Right ventricle myocardium inferior (tissue), 1 donor: ENCODE data around the gene NAT8L. TPM values are rescaled to one million over a fixed set of nuclear protein-coding genes. Genes with fewer than 3 reads are reported as not detected.

Experiments
- ATAC-seq: fragments of 200-7000 bp; cut with Tn5 transposase; one replicate; pipeline ENCODE4 v1.9.1; 2020; ENCODE audit warnings: mild to moderate bottlenecking, moderate library complexity
- DNase-seq: peaks from one replicate; pipeline ENCODE4 v3.0.0; 2021; ENCODE audit errors: missing footprints
- intact Hi-C: fragments of 100-400 bp; cut with DNase I; formaldehyde crosslinking; loops from one replicate; pipeline ENCODE4 v1.11.0; 2022
- total RNA-seq: library from RNA; stranded (reverse); fragmentation: NEBNext Ultra II Directional; extraction: Animal tissue kit (Norgen Biotek cat#: 25700); gene quantifications from one replicate; pipeline ENCODE4 v1.2.1, GENCODE V29; 2021
- donor health status: DM: no; HTN: yes; CAD: no; lungs with severe emphysema.

NAT8L gene
- total RNA-seq, 1 donor from 2014 or later = 1.1 TPM

DNA sequence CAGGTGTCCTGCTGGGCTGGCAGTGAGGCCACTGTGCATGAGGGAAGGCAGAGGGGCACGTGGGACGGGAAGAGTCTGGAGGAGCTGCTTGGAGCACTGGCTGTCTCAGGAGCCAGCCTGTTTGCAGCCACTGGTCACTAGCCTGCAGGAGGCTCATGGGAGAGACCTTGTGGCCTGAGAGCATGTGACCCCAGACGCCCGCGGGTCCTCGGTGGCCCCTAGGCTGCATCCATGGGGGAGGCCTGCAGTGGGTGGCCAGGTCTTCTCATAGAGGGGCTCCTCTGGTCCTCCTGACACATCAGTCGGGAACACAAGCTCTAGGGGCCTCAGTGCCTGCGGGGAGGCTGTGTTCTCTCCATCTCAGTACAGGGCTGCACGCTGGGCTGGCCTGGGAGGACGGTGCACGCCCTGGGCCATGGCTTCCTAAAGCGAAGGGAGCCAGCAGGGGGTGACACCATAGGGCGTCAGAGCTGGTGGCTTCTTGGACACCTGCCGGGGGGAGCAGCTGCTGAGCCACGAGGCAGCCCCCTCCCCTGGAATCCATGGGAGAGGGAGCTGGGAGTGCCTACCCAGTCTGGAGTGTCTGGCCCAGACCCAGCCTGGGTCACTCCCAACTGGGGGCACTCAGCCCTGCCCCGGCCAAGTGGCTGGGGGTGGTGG, 12.3 kb downstream of the NAT8L start:
- ATAC-seq (no peak), DNase-seq (peak; percentile 71)
- intact Hi-C loops = no loop called here

DNA sequence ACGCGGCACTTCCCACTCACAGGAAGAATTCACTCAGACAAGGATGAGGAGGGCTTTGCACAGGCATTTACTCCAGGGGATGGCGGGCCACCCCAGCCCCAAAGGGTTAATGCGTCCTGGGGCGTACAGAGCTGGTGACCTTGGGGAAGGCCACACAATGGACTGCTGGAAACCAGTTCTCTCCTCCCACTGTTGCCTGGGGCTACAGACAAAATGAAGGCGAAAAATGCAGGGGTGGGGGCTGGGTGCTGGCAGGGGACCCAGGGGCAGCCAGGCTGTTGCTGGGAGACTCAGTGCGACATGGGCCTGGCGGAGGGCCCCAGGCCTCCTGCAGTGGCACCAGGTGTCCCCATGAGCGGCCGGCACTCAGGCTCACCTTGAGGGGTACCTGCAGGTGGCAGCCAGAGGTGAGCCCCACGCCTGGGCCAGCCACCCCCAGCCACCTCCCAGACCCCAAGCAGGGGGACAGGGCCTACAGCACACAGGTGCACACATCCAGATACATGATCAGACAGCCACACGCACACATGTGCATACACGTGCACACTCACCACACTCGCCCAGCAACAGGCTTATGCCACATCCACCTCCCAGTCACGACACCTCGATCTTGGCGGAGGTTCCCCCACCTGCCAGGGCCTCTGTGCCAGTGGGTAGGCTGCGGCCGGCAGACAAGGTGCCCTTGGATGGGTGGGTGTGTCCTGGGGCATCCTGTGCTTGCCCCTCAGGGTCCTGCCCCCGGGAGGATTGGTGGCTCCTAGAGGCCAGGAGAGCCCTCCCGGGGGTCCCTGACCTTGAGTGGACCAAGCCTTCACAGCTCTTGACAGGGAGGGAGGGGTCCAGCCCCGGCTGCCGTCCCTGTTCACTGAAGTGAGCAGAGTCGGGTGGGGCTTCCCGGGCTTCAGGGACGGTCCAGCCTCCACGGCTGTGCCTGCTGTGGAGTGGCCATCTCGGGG, 13.1 kb downstream of the NAT8L start:
- DNase-seq (peak; percentile 68), ATAC-seq (no peak)
- intact Hi-C loops = no loop called here

DNA sequence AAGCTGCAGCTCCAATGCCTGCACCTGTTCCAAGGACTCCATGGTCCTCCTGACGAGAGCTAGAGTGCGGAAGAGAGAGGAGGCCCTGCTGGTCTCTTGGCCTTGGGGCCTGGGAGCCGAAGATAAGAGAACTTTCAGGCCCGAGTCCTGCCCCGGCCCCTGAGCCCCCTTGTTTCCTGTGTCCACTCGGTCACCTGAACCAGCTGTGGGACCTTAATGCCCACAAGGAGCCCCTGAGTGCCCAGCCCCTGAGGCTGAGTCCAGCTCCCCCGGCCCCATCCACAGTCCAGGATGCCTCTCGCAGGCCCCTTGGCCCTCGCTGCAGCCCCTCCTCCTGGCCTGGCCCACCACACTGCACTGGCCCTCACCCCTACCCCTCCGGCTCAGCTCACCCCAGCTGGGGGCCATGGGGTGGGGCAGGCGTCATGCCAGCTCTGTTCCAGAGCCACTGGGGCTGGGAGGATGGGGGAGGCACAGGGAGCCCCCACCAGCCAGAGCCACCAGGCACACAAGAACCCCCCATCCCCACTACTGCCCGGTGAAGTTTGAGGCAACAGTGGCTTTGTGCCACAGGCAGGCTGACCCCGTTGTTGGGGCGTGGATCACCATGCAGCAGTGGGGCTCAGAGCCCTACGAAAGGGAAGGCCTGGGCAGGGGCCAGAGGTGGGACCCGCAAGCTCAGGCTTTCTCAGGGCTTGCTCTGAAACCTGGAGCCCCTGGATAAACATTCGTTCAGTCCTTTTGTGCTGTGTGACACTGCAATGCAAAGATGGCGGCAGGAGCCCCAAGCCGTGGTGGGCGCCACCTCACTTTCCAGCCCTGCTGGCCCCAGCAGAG, 14.1 kb downstream of the NAT8L start:
- intact Hi-C loops = no loop called here
- DNase-seq (peak; percentile 64), ATAC-seq (no peak)

DNA sequence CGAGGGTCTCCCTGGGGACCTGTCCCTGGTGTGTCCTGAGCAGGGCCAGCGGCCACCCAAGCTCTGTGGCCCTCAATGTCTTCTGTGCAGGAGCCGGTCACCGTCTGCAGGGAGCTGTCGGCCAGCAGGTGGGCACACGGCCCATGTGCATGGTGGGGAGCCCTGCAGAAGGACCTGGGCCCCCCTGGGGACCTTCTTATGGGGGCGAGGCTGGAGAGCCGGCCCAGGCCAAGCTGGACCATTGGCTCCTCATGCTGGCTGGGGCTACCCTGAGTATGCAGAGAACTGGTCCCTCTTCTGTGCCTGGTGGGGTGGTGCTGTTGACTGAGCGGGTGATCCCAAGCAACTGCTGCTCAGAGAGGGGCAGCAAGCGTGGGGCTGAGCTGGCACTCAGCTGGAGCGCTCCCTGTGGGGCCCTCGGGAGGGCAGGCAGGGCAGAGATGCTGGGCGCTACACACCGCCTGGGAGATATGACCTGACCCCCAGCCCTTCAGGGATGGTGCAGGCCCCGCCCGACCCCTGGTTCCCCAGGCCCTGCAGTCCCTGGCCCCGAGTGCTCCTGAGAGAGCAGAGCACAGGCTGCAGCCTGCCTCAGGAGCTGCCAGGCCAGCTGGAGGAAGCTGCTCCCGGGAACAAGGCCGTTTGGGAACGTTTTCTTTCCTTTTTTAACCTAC, 14.8 kb downstream of the NAT8L start:
- intact Hi-C loops = no loop called here
- DNase-seq (peak; percentile 41), ATAC-seq (no peak)

DNA sequence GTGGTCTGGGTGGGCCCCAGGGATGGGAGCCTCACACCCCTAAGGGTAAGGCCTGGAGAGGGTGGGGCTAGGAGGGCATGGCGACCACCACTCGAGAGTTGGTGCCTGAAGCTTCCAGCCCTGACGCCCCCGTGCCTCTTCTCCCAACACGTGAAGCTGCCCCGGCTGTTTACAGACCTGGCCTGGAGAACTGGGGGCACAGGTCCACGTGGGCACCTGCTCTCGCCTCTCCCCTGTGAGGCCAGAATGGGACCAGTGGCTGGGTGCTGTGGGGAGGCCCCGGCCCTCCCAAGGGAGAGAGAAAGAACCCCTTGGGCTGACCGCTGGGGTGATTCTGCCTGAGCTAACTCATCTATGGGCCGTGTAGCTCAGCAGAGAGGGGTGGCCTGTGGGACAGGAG, 15.5 kb downstream of the NAT8L start:
- intact Hi-C loops = no loop called here
- ATAC-seq (no peak), DNase-seq (no peak)

DNA sequence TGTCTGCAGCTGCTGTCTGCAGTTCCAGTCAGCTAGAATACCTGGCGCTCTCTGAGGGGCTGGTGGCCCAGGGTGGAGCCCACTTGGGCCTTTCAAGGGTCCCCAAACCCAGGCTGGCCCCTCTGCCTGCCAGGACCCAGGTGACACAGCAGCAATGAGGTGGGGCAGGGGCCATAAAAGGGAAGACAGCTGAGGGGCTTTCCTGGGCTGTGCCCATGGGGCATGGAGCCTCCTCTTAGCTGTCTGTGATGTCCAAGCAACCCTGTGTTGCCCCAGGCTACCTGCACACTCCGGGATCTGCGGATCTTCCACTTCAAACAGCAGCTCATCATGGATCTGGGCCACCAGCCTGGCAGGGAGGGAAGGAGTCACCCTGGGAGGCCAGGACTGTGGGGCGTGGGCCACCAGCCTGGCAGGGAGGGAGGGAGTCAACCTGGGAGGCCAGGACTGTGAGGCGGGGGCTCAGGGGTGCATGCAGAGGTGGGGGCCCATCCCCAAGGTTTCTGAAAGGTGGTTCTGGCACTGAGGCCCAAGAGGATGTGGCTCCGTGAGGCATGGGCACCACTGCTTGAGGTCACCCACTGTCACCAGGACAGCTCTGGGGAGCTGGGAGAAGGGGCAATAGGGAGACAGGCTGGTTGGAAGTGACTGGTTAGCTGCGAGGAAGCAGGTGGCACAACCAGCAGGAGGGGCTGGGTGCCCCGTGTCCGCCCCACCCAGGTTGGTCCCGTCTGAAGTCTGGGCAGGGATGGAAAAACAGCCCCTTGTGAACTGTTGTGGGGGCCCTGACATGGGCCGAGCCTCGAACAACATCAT, 16.3 kb downstream of the NAT8L start:
- DNase-seq (no peak), ATAC-seq (no peak)
- intact Hi-C loops = no loop called here

DNA sequence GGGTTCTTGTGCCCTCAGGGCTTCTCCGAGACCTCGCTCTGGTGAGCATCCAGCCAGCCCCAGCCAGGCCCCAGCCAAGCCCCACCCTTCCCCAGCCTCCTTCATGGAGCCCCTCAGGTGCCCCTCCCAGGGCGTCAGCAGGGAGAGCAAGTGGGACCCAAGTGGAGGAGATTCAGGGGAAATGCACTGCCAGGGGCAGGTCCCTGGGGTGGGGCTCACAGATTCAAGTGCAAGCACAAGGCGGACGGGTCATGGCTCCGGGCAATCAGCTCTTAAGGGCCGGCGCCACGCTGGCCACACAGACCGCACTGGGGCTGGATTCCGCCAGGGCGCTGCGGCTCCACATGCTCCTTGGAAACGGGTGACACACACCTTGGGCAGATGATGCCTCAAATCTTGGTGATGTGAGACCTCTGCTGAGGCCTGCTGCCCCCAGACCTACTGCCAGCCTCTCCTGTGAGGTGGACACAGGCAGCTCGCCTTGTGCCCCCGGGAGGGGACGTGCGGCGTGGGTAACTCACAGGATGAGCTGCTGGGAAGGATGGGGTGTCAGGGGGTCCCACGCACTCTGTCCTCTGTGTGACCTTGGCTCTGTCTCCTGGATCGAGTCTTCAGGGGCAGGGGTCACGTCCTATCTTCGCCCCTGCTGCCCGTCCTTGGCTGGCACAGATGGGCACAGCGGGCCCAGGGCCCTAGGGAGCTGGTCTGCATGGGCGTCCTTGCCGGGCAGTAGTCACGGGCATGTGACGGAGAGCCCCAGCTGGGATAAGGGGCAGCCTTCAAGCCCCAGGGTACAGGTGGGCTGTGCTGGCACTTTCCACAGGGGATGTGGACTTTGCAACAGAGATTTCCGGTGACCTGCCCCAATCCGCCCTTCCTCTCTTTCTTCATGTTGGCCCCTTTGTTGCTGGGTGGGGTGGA, 17.1 kb downstream of the NAT8L start:
- no peak for DNase-seq
- ATAC-seq = no peak
- intact Hi-C loops = no loop called here

DNA sequence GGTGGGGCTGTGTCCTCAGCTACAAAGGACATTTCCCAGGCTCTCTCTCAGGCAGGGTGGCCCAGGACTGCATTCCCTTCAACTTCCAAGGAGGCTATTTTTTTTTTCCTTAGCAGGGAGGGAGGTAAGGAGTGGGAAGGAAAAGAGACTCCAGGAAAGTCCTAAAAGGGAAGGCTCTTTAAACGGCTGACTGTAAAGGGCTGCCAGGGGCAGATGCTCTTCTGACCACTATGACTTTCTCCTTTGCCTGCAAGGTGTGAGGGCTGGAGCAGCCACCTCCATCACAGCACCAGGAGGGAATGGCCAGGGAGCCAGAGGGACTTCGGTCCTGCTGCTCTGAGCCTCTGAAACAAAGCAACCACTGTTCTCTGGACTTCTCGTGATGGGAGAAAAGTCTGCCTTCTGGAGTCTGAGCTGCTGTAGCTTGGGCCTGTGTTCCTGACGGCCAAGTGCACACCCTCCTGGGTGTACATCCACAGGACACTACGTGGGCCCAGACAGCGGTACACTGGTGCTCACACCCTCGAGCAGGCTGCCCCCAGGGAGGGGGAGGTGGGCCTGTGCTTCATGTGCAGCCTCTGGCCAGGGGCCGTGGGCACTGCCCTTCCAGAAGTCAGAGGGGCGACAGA, 17.9 kb downstream of the NAT8L start:
- DNase-seq (no peak), ATAC-seq (no peak)
- intact Hi-C loops = no loop called here

DNA sequence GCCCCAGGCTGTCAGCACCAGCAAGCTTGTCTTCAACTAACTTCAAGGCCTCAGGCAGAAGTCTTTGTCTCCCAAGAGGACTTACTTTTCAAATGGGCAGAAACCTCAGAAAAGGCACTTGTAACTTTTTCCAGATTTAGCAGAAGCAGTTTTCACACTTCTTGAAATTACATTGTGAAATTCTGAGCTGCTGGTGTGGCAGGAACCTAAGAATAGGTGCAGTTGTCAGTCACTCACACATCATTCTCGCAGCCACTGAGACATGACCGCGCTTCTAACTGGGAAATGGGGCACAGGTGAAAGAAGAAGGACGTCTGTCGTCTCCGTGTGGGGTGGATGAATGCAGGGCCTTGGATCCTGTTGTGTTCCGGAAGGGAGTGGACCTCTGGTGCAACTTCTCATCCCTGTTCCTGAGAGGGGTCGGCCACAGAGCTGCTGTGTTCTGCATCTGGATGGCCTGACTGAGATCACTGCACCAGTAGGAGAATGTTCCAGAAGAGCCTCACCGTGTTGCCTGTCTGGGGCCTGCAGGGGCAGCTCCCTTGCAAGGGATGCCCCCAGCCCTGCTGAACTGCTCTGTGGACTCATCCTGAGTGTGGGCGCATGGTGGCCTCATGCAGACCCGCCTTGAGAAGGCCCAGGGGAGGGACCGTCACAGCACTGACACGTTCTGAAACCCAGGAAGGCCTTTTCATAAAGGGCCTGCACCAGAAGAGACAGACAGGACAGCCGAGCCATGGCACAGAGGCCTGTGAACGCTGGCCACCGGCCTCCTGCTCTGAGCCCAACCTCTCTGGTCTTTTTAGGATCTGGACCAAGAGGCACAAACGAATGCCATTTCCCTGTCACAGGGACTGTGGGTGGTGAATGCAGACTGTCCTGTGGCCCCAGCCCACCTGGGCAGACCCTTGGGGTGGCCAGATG, 18.7 kb downstream of the NAT8L start:
- intact Hi-C loops = no loop called here
- ATAC-seq (no peak), DNase-seq (no peak)

DNA sequence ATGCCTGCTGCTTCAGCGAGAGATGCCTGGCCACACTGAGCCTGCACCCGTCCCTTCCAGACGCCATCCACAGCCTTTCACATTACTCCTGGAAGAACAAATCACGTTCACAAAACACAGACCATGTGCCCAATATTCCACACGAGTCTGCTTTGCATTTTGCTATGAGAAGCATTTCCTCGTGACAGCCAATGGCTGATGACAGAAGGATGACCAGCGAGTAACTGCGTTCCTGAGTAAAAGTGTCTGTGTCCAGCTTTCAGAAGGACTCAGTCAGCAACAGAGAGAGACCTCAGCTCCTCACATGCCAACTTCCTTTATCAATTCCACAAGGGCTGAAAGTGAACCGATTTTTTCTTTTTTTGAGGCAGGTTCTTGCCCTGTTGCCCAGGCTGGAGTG, 19.5 kb downstream of the NAT8L start:
- ATAC-seq (no peak), DNase-seq (no peak)
- intact Hi-C loops = no loop called here

DNA sequence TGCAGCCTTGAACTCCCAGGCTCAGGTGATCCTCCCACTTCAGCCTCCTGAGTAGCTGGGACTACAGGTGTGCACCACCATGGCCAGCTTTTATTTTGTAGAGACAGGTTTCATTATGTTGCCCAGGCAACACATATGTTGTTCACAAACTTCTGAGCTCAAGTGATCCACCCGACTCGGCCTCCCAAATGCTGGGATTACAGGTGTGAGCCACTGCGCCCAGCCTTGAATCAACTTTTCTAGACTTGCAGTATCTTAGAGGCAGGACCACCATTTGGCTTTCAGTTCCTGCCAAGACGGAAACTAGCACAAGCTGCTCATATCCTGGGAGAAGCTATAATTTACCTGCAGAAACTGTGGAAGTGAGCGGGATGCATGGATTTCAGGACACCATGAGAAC, 19.9 kb downstream of the NAT8L start:
- ATAC-seq = no peak
- intact Hi-C loops = no loop called here

DNA sequence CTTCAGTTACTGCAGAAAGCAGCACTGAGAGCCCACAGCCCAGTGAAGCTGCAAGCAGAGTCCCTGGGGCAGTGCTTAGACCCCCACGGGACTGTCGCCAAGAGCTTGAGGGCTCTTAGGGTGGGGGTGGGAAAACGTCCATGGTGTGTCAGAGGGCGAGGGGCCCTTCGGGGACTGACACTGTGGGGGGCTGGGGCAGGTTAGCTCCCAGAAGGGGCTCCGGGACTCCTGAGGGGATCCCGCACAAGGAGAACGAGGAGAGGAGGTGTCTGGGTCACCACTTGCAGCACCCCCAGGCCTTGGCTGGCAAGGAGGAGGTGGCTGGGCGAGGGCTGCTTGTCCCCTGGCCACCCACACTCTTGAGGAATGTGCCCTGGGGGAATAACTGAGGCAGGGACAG, 20.8 kb downstream of the NAT8L start:
- ATAC-seq (no peak), DNase-seq (no peak)
- intact Hi-C loops = no loop called here

More for the DNA sequence above, 19.9 kb downstream of the NAT8L start:
- DNase-seq = no peak

DNA sequence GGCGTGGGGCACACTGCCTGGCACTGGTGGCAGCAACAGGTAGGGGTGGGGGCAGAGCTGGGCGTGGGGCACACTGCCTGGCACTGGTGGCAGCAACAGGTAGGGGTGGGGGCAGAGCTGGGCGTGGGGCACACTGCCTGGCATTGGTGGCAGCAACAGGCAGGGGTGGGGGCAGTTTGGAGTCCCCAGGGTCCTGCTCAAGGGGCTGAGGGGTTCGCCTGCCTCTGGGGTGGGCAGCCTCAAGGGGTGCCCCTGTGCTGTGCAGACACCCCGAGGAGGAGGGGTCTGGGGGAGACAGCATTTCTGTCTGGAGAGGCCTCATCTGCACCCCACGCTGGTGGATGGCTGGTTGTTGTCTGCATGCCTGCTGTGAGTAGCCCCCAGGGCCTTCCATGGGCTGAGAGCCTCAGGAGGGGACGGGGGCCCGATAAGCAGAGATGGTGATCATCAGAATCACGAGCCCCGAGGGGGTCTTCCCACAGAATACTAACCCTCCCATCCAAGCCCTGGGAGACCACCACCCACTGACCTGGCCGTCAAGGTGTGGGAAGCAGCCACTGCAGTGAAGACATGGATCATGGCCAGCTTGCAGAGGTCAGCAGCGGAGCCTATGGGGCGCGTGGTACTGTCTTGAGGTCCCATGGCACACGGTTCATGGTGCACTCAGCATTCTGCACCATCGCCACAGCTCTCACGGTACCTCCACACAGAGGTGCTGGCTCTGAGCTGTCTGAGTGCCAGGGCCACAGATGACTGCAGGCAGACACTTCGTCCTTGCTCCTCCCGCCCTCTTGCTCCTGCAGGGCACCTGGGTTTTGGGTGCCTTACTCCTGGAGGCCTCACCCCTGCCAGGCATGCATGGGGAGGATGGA, 21.5 kb downstream of the NAT8L start:
- DNase-seq (no peak), ATAC-seq (peak; percentile 27)
- intact Hi-C loops = no loop called here

DNA sequence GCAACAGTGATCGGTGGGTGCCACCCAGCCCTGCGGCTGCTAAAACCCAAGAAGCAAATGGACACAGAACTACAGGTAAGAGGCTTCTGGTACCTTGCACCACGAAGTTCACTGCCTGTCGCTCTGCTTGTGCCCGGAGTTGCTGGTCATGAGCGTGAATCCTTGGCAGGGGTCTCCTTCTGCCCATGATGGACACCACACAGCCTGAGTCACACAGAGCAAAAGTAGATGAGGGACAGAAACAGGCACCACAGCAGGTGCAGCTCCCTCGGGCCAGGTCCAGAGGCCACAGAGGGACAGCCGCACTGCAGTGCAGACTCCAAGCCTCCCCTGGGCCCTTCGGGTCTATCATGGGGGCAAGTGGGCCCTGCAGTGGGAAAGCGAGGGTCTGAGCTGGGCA, 22.4 kb downstream of the NAT8L start:
- DNase-seq (no peak), ATAC-seq (no peak)
- intact Hi-C loops = no loop called here

DNA sequence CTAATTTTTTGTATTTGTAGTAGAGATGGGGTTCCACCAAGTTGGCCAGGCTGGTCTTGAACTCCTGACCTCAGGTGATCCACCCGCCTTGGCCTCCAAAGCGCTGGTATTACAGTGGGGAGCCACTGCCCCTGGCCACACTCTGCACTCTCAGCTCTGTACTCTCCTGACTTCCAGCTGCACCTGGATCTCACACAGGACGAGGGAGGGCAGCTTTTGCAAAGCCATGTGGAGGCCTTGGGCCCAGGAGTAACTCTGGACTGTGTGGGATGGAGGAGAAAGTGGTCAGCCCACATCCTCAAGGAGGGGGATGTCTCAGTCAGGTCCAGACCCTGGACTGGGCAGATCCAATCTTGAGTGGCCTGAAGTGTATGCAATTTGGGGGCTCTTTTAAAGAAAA, 23.0 kb downstream of the NAT8L start:
- ATAC-seq (no peak), DNase-seq (no peak)
- intact Hi-C loops = no loop called here
